ENCODE measurements around the gene GNG2. TPM values are rescaled to one million over a fixed set of nuclear protein-coding genes. Genes with fewer than 3 reads are reported as not detected.
A peak's percentile ranks its signal among the peaks of the same experiment; 100 is the strongest.

The GNG2 gene
- total and polyA plus RNA-seq, 9 of the 15 experiments (the other 6 are each of a cell fraction or from before 2014, with no cell fraction given) = 0.18 TPM; not detected in 8

DNA sequence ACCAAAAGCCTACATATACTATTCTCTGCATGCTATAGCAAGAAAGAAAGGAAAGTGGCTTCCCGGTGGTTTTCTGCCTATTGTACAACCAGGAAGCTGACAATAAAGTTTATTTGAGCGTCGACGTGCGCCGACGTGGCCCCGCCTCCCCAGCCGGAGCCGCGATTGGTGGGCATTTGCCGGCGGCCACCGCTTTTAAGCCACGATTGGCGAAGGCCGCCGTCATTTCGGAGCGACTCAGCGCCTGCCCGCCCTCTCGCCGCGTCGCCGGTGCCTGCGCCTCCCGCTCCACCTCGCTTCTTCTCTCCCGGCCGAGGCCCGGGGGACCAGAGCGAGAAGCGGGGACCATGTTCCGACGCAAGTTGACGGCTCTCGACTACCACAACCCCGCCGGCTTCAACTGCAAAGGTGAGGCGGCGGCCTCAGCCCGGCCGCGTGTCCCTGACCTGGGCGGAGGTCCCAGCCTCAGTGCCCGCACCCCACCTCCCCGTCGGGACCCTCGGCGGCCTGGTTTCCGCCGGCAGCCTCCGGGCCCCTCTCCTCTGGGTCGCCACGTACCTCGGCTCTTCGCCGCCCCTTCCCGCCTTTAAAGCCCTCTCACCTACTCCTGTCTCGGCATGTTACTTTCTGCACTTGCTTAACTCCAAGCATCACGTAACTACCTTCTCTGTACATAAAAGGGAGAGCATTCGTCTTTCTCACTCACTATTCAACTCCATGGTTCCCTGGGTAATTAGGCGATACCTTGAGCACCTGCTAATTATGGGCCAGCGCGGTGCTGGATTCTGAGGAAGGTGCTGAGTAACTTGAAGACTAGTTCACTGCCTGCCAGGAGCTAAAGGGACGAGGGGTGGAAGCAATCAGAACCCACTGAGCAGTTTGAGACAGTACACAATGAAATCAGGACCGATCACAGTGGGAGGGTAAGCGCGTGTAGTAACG, 129.2 kb downstream of the GNG2 start, which contains the start of gene RTRAF (continued):
- TF ChIP-seq, protein P1, sequence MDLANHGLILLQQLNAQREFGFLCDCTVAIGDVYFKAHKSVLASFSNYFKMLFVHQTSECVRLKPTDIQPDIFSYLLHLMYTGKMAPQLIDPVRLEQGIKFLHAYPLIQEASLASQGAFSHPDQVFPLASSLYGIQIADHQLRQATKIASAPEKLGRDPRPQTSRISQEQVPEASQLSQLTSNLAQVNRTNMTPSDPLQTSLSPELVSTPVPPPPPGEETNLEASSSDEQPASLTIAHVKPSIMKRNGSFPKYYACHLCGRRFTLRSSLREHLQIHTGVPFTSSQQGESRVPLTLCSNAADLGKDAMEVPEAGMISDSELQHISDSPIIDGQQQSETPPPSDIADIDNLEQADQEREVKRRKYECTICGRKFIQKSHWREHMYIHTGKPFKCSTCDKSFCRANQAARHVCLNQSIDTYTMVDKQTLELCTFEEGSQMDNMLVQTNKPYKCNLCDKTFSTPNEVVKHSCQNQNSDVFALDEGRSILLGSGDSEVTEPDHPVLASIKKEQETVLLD (IDR thresholded peaks at IDR 0.05) = peak; percentile 97
- TF ChIP-seq, protein P2, sequence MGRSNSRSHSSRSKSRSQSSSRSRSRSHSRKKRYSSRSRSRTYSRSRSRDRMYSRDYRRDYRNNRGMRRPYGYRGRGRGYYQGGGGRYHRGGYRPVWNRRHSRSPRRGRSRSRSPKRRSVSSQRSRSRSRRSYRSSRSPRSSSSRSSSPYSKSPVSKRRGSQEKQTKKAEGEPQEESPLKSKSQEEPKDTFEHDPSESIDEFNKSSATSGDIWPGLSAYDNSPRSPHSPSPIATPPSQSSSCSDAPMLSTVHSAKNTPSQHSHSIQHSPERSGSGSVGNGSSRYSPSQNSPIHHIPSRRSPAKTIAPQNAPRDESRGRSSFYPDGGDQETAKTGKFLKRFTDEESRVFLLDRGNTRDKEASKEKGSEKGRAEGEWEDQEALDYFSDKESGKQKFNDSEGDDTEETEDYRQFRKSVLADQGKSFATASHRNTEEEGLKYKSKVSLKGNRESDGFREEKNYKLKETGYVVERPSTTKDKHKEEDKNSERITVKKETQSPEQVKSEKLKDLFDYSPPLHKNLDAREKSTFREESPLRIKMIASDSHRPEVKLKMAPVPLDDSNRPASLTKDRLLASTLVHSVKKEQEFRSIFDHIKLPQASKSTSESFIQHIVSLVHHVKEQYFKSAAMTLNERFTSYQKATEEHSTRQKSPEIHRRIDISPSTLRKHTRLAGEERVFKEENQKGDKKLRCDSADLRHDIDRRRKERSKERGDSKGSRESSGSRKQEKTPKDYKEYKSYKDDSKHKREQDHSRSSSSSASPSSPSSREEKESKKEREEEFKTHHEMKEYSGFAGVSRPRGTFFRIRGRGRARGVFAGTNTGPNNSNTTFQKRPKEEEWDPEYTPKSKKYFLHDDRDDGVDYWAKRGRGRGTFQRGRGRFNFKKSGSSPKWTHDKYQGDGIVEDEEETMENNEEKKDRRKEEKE (IDR thresholded peaks at IDR 0.05; ENCODE audit: borderline replicate concordance in 1 of 2, control insufficient read depth in 1 of 2, low read depth in 2 of 2, low read length in 1 of 2) = no peak
- TF ChIP-seq, protein P3, sequence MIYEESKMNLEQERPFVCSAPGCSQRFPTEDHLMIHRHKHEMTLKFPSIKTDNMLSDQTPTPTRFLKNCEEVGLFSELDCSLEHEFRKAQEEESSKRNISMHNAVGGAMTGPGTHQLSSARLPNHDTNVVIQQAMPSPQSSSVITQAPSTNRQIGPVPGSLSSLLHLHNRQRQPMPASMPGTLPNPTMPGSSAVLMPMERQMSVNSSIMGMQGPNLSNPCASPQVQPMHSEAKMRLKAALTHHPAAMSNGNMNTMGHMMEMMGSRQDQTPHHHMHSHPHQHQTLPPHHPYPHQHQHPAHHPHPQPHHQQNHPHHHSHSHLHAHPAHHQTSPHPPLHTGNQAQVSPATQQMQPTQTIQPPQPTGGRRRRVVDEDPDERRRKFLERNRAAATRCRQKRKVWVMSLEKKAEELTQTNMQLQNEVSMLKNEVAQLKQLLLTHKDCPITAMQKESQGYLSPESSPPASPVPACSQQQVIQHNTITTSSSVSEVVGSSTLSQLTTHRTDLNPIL (CRISPR knock-in tag; IDR thresholded peaks at IDR 0.05) = no peak
- TF ChIP-seq LEF1 (IDR thresholded peaks at IDR 0.05) (no peak), NCOA6 (IDR thresholded peaks at IDR 0.05) (peak; percentile 96), MYNN (IDR thresholded peaks at IDR 0.05) (no peak), MYNN (CRISPR knock-in tag; IDR thresholded peaks at IDR 0.05) (no peak), FOXK2 (conservative IDR thresholded peaks at IDR 0.05 in 1 of 2, IDR thresholded peaks at IDR 0.05 in 1 of 2; ENCODE audit: low read depth in 2 of 2) (no peak; a peak in 1 of 4 replicates), YBX1 (IDR thresholded peaks at IDR 0.05) (no peak), ZNF311 (CRISPR knock-in tag; IDR thresholded peaks at IDR 0.05) (no peak), EP400 (IDR thresholded peaks at IDR 0.05) (peak; percentile 83; the same call in 1 of the 2 replicates), ZNF707 (CRISPR knock-in tag; conservative IDR thresholded peaks at IDR 0.05) (no peak), TOE1 (IDR thresholded peaks at IDR 0.05; ENCODE audit: borderline replicate concordance) (no peak), TOE1 (CRISPR knock-in tag; IDR thresholded peaks at IDR 0.05; ENCODE audit: borderline replicate concordance, low read depth) (no peak), FUS (optimal IDR thresholded peaks at IDR 0.05; ENCODE audit: low read depth, low read length) (no peak), EWSR1 (IDR thresholded peaks at IDR 0.05; ENCODE audit: borderline replicate concordance, low read depth, partially characterized antibody) (no peak), MCM5 (IDR thresholded peaks at IDR 0.05; ENCODE audit: low read depth) (no peak), ZNF507 (tag; conservative IDR thresholded peaks at IDR 0.05) (no peak), SMC3 (conservative IDR thresholded peaks at IDR 0.05; ENCODE audit: insufficient read depth, low read depth, low read length) (no peak), MEF2D (tag; conservative IDR thresholded peaks at IDR 0.05; ENCODE audit: low read depth) (no peak), ZNF766 (CRISPR knock-in tag; conservative IDR thresholded peaks at IDR 0.05) (no peak)
- TF ChIP-seq, protein P4, sequence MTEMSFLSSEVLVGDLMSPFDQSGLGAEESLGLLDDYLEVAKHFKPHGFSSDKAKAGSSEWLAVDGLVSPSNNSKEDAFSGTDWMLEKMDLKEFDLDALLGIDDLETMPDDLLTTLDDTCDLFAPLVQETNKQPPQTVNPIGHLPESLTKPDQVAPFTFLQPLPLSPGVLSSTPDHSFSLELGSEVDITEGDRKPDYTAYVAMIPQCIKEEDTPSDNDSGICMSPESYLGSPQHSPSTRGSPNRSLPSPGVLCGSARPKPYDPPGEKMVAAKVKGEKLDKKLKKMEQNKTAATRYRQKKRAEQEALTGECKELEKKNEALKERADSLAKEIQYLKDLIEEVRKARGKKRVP (CRISPR knock-in tag; IDR thresholded peaks at IDR 0.05) = no peak
